GM21717 (cell line): Measurements from ENCODE around the gene BDKRB2.

ENCODE experiments used
- ATAC-seq: cut with Tn5 transposase; IDR thresholded peaks from one replicate; pipeline ENCODE4 v1.9.1; 2021; ENCODE audit warnings: mild to moderate bottlenecking, moderate library complexity; ENCODE audit not compliant: unreplicated experiment

BDKRB2 gene

DNA sequence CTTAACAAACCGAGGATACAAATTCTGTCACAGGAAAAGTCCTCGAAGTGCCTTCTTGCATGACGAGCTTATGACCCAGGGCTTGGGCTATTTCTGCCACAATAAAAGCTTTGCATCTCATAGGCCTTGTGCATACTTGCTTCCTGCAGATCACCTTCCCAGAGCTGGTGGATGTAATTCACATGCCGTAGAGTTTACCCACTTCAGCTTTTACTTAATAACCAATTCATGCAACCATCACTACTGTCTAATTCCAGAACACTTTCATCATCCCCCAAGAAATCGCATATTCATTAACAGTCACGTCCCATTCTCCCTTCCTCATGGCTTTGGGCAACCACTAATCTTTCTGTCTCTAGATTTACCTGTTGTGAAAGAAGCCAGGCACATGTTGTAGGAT lies 42.4 kb downstream of the BDKRB2 start:
- ATAC-seq = no peak

DNA sequence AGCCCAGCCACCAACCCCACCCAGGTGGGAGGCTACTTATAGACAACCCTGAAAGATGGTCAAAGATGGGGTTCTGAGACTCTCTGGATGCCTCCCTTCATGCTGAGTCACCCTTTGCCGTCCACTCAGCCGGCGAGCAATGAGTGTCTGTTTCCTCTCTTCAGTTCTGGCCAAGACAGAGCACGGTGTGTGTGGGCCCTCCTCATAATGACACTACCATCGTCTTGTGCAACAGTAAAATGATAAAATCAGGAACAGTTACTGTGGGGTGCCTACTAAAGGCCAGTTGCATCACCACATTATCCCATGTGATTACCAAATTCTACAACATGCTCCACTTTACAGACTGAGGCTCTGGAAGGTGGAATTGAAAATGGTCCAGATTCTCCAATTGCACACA lies 44.4 kb downstream of the BDKRB2 start:
- ATAC-seq = no peak

DNA sequence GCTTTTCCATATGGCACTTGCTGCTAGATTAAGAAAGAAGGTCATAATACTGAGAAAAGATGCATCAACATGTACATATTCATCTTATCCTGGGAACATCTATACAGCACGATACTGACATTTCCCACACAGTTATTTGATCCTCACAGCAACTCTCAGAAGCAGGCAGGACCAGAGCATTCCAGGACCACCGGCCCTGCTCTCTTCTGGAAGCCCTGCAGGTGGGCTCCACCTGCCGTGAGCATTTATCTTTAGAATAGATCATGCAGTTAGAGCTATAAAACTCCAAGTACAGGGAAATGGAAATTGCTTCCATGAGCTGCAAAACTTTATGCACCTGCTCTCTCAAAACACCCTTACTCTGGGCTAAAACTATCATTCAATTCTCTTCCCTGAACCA lies 45.8 kb downstream of the BDKRB2 start:
- ATAC-seq = no peak

DNA sequence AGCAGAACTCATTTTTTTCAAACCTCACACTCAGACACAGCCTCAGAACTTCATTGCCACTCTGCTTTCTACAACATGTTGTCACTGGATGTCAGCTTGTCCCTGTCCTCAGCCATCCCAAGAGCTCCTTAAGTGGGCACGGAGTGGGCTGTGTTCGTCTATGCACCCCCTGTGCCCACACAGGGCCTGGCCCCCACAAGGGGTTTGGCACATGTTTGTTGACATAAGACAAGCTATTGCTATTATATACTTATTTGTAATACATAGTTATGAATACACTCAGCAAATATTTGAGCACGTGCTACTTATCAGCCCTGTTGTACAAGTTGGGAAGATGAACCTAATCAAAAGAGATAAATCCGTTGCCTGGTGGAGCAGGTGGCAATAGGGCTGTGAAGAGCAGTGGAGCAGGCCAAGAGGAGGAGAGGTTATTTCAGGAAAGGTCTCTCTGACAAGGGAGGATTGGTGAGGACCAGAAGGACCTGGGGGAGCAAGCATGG lies 47.1 kb downstream of the BDKRB2 start:
- no peak for ATAC-seq

DNA sequence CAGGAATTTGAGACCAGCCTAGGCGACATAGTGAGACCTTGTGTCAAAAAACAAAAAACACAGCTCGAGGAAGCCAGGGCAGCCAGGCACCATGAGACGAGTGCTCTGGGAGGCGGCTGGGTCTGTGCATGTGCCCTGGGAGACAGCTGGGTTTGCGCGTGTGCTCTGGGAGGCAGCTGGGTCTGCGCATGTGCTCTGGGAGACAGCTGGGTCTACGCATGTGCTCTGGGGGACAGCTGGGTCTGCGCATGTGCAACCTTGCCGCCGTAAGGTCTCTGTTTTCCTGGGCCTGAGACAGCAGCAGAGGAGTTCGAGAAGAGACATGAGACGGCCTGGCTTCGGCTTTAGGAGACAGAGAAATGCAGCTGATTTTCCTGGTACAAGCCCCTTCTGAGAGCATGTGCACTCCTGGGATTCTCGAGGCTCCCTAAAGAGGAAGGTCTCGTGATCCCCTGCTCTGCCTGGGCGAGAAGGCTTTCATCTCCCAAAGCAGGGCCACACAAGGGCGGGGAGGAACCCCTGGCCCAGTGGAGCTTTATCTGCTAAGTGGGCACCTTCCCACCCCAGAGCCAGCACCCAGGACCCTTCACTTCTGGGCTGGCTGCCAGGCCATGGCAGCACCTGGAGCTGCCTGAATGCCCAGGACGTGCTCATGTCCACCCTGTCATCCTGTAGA lies 47.8 kb downstream of the BDKRB2 start:
- ATAC-seq = no peak

DNA sequence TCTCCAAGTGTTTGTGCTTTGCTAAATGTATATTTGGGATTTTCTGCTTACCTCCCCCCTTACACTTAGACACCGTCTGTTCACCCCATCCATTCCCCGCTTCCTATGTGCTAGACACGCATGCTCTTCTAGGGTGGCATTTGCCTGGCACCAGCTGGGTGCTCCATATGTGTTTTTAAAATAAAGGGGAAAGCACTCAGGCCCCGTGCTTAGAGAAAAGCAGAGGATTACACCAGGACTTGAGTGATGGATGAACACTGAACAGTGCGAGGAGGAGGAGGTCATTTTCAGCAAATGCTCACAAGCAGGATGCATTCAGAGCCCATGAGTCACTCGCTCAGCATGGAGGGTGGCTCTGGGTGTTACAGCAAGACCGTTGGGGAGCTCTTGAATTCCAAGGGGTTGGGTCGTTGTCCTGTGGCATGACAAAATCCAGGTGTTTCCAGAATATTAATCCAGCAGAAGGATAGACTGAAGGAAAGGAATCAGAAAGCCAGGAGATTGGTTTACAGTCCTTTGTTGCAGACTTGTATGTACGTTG lies 48.4 kb downstream of the BDKRB2 start:
- no peak for ATAC-seq

DNA sequence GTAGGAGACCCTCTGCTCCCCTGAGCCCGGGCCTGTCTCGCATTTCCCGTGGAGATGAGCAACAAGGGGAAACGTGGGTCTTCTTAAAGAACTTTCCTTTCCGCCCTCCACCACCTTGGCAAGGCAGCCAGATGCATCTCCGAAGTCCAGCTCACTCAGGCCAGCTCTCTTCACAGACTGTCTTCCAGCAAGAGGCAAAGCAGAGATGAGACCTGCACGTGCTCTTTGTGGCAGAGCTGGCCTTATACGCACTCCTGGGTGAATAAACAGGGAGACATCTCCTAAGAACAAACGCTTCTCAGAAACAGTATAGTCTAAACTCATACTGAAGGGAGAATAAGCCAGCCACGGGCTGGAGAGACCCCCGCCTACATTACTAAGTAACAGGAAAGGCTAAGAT lies 50.0 kb downstream of the BDKRB2 start:
- no peak for ATAC-seq

DNA sequence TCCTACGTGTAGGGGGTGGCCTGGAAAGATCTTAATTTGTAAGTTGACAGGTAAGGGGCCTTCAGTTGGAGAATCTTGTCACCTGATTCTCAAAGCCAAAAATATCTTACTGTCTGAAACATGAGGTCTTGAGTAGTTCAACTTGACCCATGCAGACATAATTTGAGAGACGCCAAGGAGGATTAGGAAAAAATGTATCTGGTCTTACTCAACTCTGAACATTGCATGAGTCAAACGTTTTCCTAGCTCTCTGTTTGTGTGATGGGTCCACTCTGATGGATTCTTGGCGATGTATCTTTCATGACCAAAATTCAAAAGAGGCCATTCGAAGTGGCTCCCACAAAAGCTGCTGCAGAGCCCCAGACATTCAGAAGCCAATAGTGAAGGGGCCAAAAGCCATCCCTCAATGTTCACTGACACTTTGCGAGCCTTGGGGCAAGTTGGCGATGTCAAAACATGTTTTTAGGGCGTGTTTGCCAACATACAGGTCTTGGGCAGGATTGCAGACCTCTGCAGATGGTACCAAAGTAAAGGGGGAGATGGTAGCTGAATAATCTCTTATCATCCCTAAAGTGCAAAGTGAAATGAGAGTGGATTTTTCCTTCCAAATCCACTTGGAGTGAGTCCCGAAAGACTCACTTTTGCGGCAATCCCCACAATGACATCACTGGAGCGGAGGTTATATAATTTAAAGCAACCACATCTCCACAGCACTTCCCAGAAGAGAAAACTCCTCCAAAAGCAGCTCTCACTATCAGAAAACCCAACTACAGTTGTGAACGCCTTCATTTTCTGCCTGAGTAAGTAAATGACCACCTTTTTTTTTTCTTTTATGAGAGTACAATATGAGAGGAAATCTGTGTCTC lies 51.1 kb downstream of the BDKRB2 start, which contains the start of gene BDKRB1:
TSS of gene BDKRB1 (plus strand) at position 710 of the 866 bp plus-strand sequence. CDS start 7,473 bp downstream, outside the sequence.
- no peak for ATAC-seq

DNA sequence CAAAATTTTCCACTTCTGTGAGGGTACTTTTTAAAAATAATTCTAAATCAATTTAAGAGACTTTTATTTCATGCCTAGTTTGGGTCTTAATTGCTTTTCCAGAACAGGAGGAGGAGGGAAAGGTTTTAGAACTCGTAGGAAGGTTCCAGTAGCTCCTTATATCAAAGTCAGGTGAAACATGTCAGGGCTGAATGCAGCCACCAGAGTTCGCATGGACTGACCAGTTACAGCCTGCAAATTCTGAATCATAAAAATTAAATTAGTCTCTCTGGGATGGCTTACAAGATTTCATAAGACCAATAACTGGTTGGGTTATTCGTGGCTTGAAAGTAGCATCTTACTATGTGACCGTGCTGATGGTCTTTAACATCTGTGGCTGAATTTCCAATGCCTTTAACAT lies 51.8 kb downstream of the BDKRB2 start:
- ATAC-seq = no peak

DNA sequence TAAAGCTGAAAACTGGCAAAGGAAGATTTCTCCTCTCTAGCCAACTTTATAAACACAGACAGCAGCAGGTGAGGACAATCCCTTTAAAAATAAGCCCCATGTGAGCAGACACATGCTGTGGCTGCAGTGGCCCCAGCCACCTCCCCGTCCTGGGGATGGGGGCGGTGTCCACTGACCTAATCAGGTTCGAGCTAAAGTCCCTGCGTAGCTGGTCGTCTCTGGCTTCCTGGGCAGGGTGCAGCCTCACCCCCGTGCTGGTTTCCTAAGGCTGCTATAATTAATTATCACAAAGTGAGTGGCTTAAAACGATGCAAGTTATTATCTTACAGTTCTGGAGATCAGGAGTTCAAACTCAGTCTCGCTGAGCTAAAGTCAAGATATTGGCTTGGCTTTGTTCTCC lies 52.4 kb downstream of the BDKRB2 start:
- no peak for ATAC-seq

DNA sequence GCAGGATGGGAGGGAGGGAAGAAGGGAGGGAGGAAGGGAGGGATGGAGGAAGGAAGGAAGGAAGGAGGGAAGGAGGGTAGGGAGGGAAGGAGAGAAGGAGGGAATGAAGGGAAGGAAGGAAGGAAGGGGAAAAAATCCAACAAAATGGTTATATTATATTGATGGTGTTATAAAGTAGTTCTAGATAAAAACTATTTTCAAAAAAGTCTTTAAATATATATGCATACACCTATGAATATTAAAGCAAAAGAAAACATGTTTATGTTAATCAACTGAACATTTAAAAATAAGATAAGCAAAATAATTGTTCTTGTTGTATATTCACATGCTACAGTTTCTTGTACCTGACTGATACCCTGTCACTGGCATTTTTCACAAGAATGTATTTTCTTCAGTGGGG lies 53.3 kb downstream of the BDKRB2 start:
- ATAC-seq = no peak

DNA sequence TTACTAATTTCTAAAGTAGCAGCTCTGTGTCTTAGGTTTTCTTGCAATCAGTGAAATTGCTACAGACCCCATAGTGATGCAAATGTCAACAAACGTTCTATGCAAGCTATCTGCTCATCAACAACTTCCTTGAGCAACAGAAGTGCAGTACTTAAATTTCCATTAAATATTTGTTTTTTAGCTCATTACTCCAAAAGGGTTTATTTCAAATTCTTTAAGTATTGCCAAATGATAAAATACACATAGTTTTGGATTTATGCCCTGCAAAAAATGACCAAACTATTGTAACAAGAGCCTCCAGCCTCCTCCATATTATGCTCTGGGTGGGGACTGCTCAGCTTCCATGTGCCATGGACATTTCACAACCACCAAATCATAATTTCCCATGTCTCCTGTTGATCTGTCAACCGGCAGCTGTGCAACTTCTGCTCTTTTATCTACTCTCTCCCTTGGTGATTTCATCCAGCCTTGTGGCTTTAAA lies 55.7 kb downstream of the BDKRB2 start:
- no peak for ATAC-seq

DNA sequence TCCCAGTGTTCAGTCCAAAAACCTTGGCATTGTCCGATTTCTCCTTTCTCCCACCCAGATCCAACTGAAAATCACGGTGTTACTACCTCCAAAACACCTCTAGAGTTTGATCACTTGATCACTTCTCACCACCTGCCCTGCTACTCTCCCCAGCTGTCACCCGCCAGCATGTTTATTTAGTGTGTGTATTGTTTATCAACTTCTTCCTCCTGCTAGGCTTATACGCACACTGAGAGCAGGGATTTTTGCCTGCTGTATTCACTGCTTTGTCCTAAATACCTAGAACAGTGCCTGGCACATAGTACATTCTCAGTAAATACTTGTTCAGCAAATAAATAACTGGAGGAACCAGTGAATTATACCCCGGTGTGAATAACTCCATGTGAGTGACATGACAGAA lies 56.4 kb downstream of the BDKRB2 start:
- no peak for ATAC-seq

DNA sequence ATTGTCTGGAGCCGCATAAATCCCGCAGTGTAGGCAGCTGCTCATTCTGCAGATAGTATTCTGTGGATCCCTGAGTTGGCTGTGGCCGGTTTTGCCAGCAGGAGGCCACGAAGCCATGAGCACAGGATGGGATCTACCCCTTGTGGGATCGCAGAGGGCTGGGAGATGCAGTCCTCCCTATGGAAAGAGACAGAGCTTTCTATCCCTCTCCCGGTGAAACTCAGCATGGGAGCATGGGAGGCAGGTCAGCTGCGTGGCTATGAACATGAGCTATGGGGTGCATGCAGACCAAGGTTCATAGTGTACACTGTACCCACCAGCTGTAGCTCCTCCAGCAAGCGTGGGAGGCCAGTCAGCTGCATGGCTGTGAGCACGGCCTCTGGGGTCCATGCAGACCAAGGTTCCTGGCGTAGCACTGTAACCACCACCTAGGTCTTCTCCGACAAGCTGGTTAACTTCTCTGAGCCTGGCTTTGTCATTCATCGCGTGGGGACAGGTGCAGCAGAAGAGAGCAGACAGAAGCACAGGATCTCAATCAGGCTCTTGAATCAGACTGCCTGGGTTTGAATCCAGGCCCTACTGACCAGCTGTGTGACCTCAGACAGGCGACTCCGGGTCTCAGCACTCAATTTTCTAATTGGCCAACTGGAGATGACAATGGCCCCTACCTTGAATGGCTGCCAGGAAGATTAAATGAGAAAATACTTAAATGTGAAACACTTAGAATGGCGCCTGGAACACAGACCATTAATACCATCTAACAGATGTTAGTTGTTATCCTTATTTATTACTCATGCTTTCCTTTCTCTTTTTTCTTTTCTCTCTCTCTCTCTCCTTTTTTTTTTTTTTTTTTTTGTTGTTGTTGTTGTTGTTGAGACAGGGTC lies 57.4 kb downstream of the BDKRB2 start:
- no peak for ATAC-seq

DNA sequence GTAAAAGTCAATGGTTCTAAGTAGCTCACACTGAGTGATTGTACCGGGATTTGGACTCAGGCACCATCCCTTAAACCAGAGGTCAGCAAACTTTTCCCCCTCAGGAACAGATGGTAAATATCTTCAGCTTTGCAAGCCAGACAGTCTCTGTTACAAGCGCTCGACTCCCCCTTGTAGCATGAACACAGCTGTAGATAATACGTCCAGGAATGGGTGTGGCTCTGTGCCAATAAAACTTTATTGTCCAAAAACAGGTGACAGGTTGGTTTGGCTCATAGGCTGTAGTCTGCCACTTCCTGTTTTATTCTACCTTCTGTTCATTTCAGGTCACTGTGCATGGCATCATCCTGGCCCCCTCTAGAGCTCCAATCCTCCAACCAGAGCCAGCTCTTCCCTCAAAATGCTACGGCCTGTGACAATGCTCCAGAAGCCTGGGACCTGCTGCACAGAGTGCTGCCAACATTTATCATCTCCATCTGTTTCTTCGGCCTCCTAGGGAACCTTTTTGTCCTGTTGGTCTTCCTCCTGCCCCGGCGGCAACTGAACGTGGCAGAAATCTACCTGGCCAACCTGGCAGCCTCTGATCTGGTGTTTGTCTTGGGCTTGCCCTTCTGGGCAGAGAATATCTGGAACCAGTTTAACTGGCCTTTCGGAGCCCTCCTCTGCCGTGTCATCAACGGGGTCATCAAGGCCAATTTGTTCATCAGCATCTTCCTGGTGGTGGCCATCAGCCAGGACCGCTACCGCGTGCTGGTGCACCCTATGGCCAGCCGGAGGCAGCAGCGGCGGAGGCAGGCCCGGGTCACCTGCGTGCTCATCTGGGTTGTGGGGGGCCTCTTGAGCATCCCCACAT lies 58.9 kb downstream of the BDKRB2 start:
- ATAC-seq = no peak

DNA sequence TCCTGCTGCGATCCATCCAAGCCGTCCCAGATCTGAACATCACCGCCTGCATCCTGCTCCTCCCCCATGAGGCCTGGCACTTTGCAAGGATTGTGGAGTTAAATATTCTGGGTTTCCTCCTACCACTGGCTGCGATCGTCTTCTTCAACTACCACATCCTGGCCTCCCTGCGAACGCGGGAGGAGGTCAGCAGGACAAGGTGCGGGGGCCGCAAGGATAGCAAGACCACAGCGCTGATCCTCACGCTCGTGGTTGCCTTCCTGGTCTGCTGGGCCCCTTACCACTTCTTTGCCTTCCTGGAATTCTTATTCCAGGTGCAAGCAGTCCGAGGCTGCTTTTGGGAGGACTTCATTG lies 59.5 kb downstream of the BDKRB2 start:
- ATAC-seq = no peak

DNA sequence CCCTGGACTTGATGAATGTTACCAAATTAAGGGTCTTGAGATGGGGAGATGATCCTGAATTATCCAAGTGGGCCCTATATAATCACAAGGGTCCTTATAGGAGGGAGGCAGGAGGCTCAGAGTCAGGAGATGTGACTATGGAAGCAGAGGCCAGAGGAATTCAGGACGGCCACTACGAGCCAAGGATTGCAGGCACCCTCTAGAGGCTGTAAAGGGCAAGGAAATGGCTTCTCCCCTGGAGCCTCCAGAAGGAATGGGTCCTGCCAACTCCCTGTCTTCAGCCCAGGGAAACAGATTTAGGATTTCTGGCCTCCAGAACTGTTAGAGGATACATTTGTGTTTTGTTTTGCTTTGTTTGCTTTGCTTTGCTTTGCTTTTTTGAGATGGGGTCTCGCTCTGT lies 60.2 kb downstream of the BDKRB2 start:
- ATAC-seq = no peak

DNA sequence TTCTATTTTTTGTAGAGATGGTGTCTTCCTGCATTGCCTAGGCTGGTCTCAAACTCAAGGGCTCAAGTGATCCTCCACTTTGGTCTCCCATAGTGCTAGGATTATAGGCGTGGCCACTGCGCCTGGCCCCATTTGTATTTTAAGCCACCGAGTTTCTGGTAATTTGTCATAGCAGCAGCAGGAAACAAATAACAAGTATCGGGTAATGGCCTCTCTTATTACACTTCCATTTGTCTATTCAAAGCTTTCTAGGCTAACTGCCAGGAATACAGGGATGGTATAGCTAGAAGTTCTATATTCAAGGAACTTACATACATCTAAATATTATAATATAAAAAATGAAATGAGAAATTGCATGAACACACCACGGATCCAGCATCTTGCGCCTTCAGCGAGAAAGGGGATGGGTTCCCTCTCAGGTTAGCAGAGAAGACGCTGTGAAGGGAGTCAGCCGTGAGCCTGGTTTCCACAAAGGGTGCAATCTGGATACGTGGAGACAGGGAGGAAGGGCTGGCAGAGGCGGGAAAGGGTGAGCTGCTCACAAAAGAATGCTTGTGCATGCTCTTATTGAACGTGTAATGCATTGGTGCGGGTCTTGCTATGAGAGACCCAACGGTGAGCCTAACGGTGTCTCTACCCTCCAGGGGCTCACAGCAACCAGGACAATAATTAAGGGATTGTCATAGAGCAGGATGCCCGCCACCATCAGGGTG lies 60.9 kb downstream of the BDKRB2 start:
- ATAC-seq = no peak

DNA sequence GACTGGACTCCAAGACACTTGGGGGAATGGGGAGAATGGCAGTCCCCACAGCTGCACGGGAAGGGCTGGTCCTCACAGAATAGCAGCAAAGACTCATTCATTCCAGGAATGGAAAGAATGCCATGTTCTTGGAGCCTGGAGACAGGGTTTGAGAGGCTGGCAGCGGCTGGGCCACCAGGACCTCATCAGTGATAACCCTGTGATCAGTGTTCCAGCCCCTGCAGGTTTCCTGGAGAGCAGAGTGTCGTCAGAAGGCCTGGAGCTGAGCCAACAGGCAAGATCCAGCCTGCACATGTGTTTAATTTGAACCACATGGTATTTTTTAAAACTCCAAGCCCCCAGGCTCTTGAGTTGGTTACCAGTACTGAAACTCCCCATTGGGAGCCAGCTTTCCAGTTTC lies 62.7 kb downstream of the BDKRB2 start:
- no peak for ATAC-seq
